Thyroid gland (tissue), 4 donors: Measurements from ENCODE around the gene MACC1. TPM values are rescaled to one million over a fixed set of nuclear protein-coding genes. Genes with fewer than 3 reads are reported as not detected.

ENCODE experiments used
- DNase-seq, 2 donors: peaks; one replicate each; pipeline ENCODE4 v3.0.0-alpha.2; 2019
- H3K27ac ChIP-seq, 3 donors: fragments of 200-600 bp; sonication (generic); 1 replicate in 2 of 3; 2 replicates in 1 of 3; pipeline ENCODE4 v1.5.1; 2016 to 2019; ENCODE audit warnings: mild to moderate bottlenecking in 1 of 3, moderate library complexity in 1 of 3
- H3K27me3 ChIP-seq: fragments of 200-600 bp; sonication (generic); one replicate; pipeline ENCODE4 v1.5.1; 2019
- H3K36me3 ChIP-seq, 2 donors: fragments of 200-600 bp; sonication (generic); one replicate each; pipeline ENCODE4 v1.5.1; 2016 to 2019
- H3K4me1 ChIP-seq, 2 donors: fragments of 200-600 bp; sonication (generic); one replicate each; pipeline ENCODE4 v1.5.1; 2017 to 2019
- H3K4me3 ChIP-seq, 3 donors: fragments of 200-600 bp; sonication (generic); replicated peaks in 1 of 3; 1 replicate in 2 of 3; 2 replicates in 1 of 3; pipeline ENCODE4 v1.5.1; 2016; ENCODE audit warnings: mild to moderate bottlenecking in 1 of 3
- H3K9me3 ChIP-seq: fragments of 200-600 bp; sonication (generic); one replicate; pipeline ENCODE4 v1.5.1; 2017
- POLR2A ChIP-seq, 2 donors: fragments of 450-650 bp; IDR thresholded peaks; one replicate each; pipeline ENCODE4 v1.6.1; 2017; ENCODE audit warnings: antibody characterized with exemption in 2 of 2, mild to moderate bottlenecking in 2 of 2, moderate library complexity in 1 of 2
- WGBS, 2 donors: methylation state at CpG; one replicate each; pipeline ENCODE4 v1.1.5; 2017; 5-methylcytosine and 5-hydroxymethylcytosine counted together
- intact Hi-C: fragments of 100-400 bp; cut with DNase I; formaldehyde crosslinking; loops from one replicate; pipeline ENCODE4 v1.15.1; 2023
- total RNA-seq, 4 donors: library from RNA; depleted of rRNA; stranded (reverse); fragments of >200 nt; gene quantifications; one replicate each; pipeline ENCODE4 v1.2.3, GENCODE V29; 2016
- TF ChIP-seq, protein P1 (sequence below), 6 experiments: fragments of 200-600 bp in 3 of 6; fragments of 450-650 bp in 3 of 6; sonication (generic) in 3 of 6; IDR thresholded peaks; one replicate each; pipeline ENCODE4 v1.5.1; 2016 to 2019; ENCODE audit warnings: antibody characterized with exemption in 6 of 6, mild to moderate bottlenecking in 2 of 6, inconsistent platforms in 1 of 6, moderate library complexity in 1 of 6

The MACC1 gene
- total RNA-seq, 4 donors from 2014 or later: 2.6 to 7.7 (median 3.6) TPM

GRCh38 chr7:20229646-20230500, 12.7 kb upstream of the MACC1 start:
- TF ChIP-seq, protein P1, sequence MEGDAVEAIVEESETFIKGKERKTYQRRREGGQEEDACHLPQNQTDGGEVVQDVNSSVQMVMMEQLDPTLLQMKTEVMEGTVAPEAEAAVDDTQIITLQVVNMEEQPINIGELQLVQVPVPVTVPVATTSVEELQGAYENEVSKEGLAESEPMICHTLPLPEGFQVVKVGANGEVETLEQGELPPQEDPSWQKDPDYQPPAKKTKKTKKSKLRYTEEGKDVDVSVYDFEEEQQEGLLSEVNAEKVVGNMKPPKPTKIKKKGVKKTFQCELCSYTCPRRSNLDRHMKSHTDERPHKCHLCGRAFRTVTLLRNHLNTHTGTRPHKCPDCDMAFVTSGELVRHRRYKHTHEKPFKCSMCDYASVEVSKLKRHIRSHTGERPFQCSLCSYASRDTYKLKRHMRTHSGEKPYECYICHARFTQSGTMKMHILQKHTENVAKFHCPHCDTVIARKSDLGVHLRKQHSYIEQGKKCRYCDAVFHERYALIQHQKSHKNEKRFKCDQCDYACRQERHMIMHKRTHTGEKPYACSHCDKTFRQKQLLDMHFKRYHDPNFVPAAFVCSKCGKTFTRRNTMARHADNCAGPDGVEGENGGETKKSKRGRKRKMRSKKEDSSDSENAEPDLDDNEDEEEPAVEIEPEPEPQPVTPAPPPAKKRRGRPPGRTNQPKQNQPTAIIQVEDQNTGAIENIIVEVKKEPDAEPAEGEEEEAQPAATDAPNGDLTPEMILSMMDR (IDR thresholded peaks at IDR 0.05): no peak
- TF ChIP-seq POLR2A (IDR thresholded peaks at IDR 0.05): no peak
- intact Hi-C loops: no loop called here
- Histone ChIP-seq H3K36me3 (no peaks in the 10 kb centered on the region), H3K27me3 (no peaks in the 10 kb centered on the region), H3K9me3 (no peaks in the 10 kb centered on the region), H3K4me1 (no peaks in the 10 kb centered on the region), H3K27ac (no peak overlapping the region), H3K4me3 (no peak overlapping the region)
- 64 to 69% methylated on average over 7 of the region's 7 CpGs for WGBS, 2 donors
- DNase-seq: no peak

GRCh38 chr7:20229081-20229480, 11.9 kb upstream of the MACC1 start:
- H3K27ac ChIP-seq: no peak overlapping the region
- H3K27me3 ChIP-seq: no peaks in the 10 kb centered on the region
- no peaks in the 10 kb centered on the region for H3K36me3 ChIP-seq
- no peak for DNase-seq
- intact Hi-C loops: no loop called here
- H3K4me1 ChIP-seq: no peaks in the 10 kb centered on the region
- no peaks in the 10 kb centered on the region for H3K9me3 ChIP-seq
- 78 to 80% methylated on average over 3 of the region's 3 CpGs for whole genome bisulfite sequencing, 2 donors
- H3K4me3 ChIP-seq: no peak overlapping the region
- TF ChIP-seq POLR2A (IDR thresholded peaks at IDR 0.05): no peak
- TF ChIP-seq, protein P1 (IDR thresholded peaks at IDR 0.05): no peak

DNA sequence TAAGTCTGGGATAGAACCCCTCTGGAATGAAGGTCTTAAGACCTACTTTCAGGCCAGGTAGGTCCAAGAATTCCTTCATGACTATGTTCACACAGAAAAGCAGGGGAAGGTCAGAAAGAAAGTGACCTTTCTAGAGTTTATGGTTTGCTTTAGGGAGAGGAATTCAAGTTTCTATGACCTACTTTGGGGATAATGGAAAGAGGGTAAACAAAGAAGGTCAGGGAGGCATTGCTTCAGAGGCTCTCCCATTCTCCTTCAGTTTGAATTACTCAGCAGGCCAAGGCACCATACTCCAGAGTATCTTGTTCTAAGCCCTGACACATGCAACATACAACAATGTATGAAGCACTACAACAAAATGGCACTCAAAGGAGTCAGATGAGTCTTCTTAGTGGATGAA, 11.5 kb upstream of the MACC1 start:
- no peak for TF ChIP-seq POLR2A (IDR thresholded peaks at IDR 0.05)
- TF ChIP-seq, protein P1 (IDR thresholded peaks at IDR 0.05): no peak
- no peaks in the 10 kb centered on the region for H3K27me3 ChIP-seq
- H3K9me3 ChIP-seq: no peaks in the 10 kb centered on the region
- H3K4me3 ChIP-seq: no peak overlapping the region
- no peaks in the 10 kb centered on the region for H3K4me1 ChIP-seq
- no peak overlapping the region for H3K27ac ChIP-seq
- no peaks in the 10 kb centered on the region for H3K36me3 ChIP-seq
- DNase-seq: no peak
- intact Hi-C loops: no loop called here

- Histone ChIP-seq H3K36me3 (no peaks in the 10 kb centered on the region), H3K9me3 (no peaks in the 10 kb centered on the region), H3K4me1 (no peaks in the 10 kb centered on the region), H3K27me3 (no peaks in the 10 kb centered on the region), H3K4me3 (no peak overlapping the region), H3K27ac (no peak overlapping the region)
- no peak for TF ChIP-seq POLR2A (IDR thresholded peaks at IDR 0.05)
- TF ChIP-seq, protein P1 (IDR thresholded peaks at IDR 0.05): no peak
- no peak for DNase-seq
- intact Hi-C loops: no loop called here
- 85 to 92% methylated on average over 2 of the region's 2 CpGs for WGBS, 2 donors
Observed at GRCh38 chr7:20227291-20227795, 10.2 kb upstream of the MACC1 start.

DNA sequence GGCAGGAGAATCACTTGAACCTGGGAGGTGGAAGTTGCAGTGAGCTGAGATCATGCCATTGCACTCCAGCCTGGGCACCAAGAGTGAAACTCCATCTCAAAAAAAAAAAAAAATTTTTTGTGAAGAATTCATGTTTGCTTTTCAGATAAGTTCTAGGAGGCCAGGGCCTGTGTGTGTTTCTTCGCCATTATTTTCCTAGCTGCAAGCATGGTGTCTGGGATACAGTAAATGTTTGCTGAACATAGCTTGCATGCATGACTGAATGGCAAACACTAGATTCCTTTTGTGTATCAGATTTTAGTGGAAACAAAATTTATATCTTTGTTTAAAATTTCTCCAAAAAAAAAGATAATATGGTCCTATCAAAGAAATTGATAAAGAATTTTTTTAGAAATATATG, 9.7 kb upstream of the MACC1 start:
- Histone ChIP-seq H3K4me3 (no peak overlapping the region), H3K36me3 (no peaks in the 10 kb centered on the region), H3K27me3 (no peaks in the 10 kb centered on the region), H3K27ac (no peak overlapping the region), H3K4me1 (no peaks in the 10 kb centered on the region), H3K9me3 (no peaks in the 10 kb centered on the region)
- TF ChIP-seq, protein P1 (IDR thresholded peaks at IDR 0.05): no peak
- no peak for TF ChIP-seq POLR2A (IDR thresholded peaks at IDR 0.05)
- 0 to 44% methylated on average over 1 of the region's 1 CpG for WGBS, 2 donors
- intact Hi-C loops: no loop called here
- DNase-seq: no peak
